ENCODE measurements around the gene LDLRAD3. TPM values are rescaled to one million over a fixed set of nuclear protein-coding genes. Genes with fewer than 3 reads are reported as not detected.

Gene LDLRAD3
- total RNA-seq, 2 experiments from 2014 or later = not detected

- Histone ChIP-seq H3K4me2 (ENCODE audit: low read length) (no peak overlapping the region), H3K9me2 (ENCODE audit: insufficient read depth, low read length) (no peaks in the 10 kb centered on the region), H3K27ac (ENCODE audit: low read depth, low read length, poor library complexity, severe bottlenecking) (no peak overlapping the region), H4K20me1 (ENCODE audit: insufficient read depth, low read length) (no peaks in the 10 kb centered on the region), H3K4me1 (ENCODE audit: insufficient read depth, low read length, poor library complexity, severe bottlenecking) (no peaks in the 10 kb centered on the region), H3K36me3 (ENCODE audit: insufficient read depth, low read length) (no peaks in the 10 kb centered on the region), H3K79me2 (ENCODE audit: insufficient read depth, low read depth, low read length) (no peaks in the 10 kb centered on the region), H2AFZ (ENCODE audit: low read length) (no peak overlapping the region), H3K9me3 (ENCODE audit: low read length) (no peaks in the 10 kb centered on the region), H3K4me3 (ENCODE audit: low read depth, low read length, poor library complexity, severe bottlenecking) (no peak overlapping the region)
- no TSS peak for BruUV-seq (replicated peaks)
- ChIA-PET POLR2A (interaction anchor here (0.7 to 0.9 kb wide), 3 partner anchors 9 to 18 kb away, joined by 3 read pairs; no protein-coding TSS in a partner anchor), CTCF (ENCODE audit: unreplicated experiment) (no interaction called here)
- no peak for TF ChIP-seq EZH2phosphoT487 (IDR thresholded peaks at IDR 0.05; ENCODE audit: borderline replicate concordance, low read depth, low read length)
- TF ChIP-seq, protein P1, sequence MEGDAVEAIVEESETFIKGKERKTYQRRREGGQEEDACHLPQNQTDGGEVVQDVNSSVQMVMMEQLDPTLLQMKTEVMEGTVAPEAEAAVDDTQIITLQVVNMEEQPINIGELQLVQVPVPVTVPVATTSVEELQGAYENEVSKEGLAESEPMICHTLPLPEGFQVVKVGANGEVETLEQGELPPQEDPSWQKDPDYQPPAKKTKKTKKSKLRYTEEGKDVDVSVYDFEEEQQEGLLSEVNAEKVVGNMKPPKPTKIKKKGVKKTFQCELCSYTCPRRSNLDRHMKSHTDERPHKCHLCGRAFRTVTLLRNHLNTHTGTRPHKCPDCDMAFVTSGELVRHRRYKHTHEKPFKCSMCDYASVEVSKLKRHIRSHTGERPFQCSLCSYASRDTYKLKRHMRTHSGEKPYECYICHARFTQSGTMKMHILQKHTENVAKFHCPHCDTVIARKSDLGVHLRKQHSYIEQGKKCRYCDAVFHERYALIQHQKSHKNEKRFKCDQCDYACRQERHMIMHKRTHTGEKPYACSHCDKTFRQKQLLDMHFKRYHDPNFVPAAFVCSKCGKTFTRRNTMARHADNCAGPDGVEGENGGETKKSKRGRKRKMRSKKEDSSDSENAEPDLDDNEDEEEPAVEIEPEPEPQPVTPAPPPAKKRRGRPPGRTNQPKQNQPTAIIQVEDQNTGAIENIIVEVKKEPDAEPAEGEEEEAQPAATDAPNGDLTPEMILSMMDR (conservative IDR thresholded peaks at IDR 0.05; ENCODE audit: low read length) = no peak
- DNase-seq (ENCODE audit: low spot score) = no peak
- intact Hi-C loops (cut with micrococcal nuclease; ENCODE audit: unreplicated experiment) = no loop called here
Observed at GRCh38 chr11:36061471-36061870, 117.6 kb downstream of the LDLRAD3 start.

- intact Hi-C loops (cut with micrococcal nuclease; ENCODE audit: unreplicated experiment) = no loop called here
- Histone ChIP-seq H3K4me2 (ENCODE audit: low read length) (no peak overlapping the region), H3K4me1 (ENCODE audit: insufficient read depth, low read length, poor library complexity, severe bottlenecking) (no peaks in the 10 kb centered on the region), H3K9me3 (ENCODE audit: low read length) (no peaks in the 10 kb centered on the region), H2AFZ (ENCODE audit: low read length) (no peak overlapping the region), H3K9me2 (ENCODE audit: insufficient read depth, low read length) (no peaks in the 10 kb centered on the region), H3K79me2 (ENCODE audit: insufficient read depth, low read depth, low read length) (no peaks in the 10 kb centered on the region), H3K27ac (ENCODE audit: low read depth, low read length, poor library complexity, severe bottlenecking) (no peak overlapping the region), H4K20me1 (ENCODE audit: insufficient read depth, low read length) (no peaks in the 10 kb centered on the region), H3K4me3 (ENCODE audit: low read depth, low read length, poor library complexity, severe bottlenecking) (no peak overlapping the region), H3K36me3 (ENCODE audit: insufficient read depth, low read length) (no peaks in the 10 kb centered on the region)
- ChIA-PET CTCF (ENCODE audit: unreplicated experiment) (no interaction called here), POLR2A (interaction anchor here (1.0 kb wide), 1 partner anchor 26 kb away, joined by 3 read pairs; no protein-coding TSS in a partner anchor)
- TF ChIP-seq EZH2phosphoT487 (IDR thresholded peaks at IDR 0.05; ENCODE audit: borderline replicate concordance, low read depth, low read length) = no peak
- TF ChIP-seq, protein P1 (conservative IDR thresholded peaks at IDR 0.05; ENCODE audit: low read length) = no peak
- no peak for DNase-seq (ENCODE audit: low spot score)
- no TSS peak for BruUV-seq (replicated peaks)
Observed at GRCh38 chr11:36062796-36063365, 119.0 kb downstream of the LDLRAD3 start.

DNA sequence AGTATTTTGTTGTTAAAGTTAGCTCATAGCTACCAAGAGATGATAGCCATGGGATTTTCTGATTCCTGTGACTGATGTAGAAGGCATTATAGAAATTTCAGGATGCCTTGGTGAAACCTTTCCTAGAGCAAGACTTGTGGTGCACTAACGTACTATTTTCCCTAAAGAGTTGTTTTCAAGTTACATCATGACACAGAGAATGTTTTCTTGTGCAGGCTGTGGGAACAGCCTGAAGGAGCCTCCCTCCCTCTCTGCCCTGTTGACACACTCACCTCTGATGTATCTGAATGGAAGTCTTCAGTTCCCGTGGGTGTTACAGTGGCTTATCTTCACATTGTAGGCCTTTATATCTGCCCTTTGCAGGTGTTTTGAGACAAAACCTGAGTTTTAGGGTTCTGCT lies 121.6 kb downstream of the LDLRAD3 start:
- BruUV-seq (replicated peaks) = no TSS peak
- H3K36me3 ChIP-seq (ENCODE audit: insufficient read depth, low read length) = no peaks in the 10 kb centered on the region
- H3K9me3 ChIP-seq (ENCODE audit: low read length) = no peaks in the 10 kb centered on the region
- POLR2A ChIA-PET = no interaction called here
- CTCF ChIA-PET (ENCODE audit: unreplicated experiment) = no interaction called here
- H3K4me1 ChIP-seq (ENCODE audit: insufficient read depth, low read length, poor library complexity, severe bottlenecking) = no peaks in the 10 kb centered on the region
- no peak overlapping the region for H2AFZ ChIP-seq (ENCODE audit: low read length)
- DNase-seq (ENCODE audit: low spot score) = no peak
- no peak overlapping the region for H3K4me2 ChIP-seq (ENCODE audit: low read length)
- TF ChIP-seq, protein P1 (conservative IDR thresholded peaks at IDR 0.05; ENCODE audit: low read length) = no peak
- TF ChIP-seq EZH2phosphoT487 (IDR thresholded peaks at IDR 0.05; ENCODE audit: borderline replicate concordance, low read depth, low read length) = no peak
- no peaks in the 10 kb centered on the region for H3K9me2 ChIP-seq (ENCODE audit: insufficient read depth, low read length)
- intact Hi-C loops (cut with micrococcal nuclease; ENCODE audit: unreplicated experiment) = no loop called here
- H3K27ac ChIP-seq (ENCODE audit: low read depth, low read length, poor library complexity, severe bottlenecking) = no peak overlapping the region
- no peaks in the 10 kb centered on the region for H4K20me1 ChIP-seq (ENCODE audit: insufficient read depth, low read length)
- H3K79me2 ChIP-seq (ENCODE audit: insufficient read depth, low read depth, low read length) = no peaks in the 10 kb centered on the region
- H3K4me3 ChIP-seq (ENCODE audit: low read depth, low read length, poor library complexity, severe bottlenecking) = no peak overlapping the region
